ENCODE results near the gene BRD1. TPM values are rescaled to one million over a fixed set of nuclear protein-coding genes. Genes with fewer than 3 reads are reported as not detected.
"Not testable (repeated sequence)": the region's sequence is repeated elsewhere in the genome, so short reads cannot be mapped to it uniquely, and the experiment has no call there.

BRD1 gene
- total RNA-seq, 2 experiments from 2014 or later = 22.7 to 23.2 TPM

DNA sequence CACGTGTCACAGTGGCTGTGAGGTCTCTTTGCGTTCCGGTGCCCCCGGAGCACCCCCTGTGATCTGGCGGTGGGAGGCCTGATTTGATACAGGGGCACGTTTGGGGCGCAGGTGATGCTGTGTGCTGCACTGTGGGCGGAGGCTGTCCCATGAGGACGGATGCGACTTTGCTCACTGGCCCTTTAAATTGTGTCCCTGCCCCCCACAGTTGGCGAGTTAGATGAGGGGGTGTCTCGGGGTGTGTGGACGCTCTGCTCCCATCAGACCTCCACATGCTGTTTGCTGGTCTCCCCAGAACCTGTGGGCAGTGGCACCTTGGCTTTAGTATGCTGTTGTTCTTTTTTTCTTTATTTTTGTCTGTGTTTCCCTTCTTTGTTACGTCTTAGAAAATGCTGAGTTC lies 31.2 kb upstream of the BRD1 start:
- no peak for DNase-seq
- H3K27ac Mint-ChIP-seq = no peak overlapping the region
- H3K4me3 Mint-ChIP-seq = no peak overlapping the region
- no peaks in the 10 kb centered on the region for H3K27me3 Mint-ChIP-seq
- H3K9me3 Mint-ChIP-seq = no peaks in the 10 kb centered on the region
- peaks cover 53% of the 10 kb centered on the region for H3K4me1 Mint-ChIP-seq
- H3K36me3 Mint-ChIP-seq = peaks cover 8% of the 10 kb centered on the region

DNA sequence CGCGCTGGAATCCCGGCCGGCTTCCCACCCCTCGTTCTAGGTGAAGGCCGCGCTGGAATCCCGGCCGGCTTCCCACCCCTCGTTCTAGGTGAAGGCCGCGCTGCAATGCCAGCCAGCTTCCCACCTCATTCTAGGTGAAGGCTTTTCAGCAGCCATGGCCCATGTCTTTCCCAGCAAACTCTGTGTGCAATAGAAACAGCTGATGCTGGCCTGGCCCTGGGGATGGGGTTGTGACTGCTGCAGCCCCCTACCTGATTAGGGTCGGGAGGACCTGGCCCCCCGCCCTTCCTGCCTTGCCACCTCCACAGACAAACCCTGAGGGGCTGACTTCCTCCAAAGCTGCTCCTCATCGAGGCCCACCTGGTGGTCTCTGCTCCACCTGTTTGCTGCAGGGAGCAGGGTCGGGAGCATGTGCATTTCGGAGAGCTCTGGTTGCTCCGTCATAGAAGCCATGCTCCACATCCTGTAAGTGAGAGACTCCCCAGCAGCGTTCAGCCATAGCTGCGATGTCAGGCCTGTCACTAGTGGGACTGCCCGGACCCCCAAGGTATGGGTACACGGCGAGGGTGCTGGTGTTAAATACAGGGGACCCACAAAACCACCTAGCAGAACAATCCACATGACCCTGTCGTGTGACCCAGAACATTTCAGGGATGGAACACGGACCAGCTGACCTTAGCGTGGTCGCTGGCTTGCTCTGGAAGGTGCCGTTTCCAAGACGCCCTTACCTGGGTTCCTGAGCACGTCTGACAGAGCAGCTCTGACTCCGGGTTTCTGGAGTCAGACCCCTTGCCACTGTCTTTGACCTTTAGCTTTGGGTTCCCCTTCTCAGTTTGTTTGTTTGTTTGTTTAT lies 29.3 kb upstream of the BRD1 start:
- peaks cover 40% of the 10 kb centered on the region for H3K4me1 Mint-ChIP-seq
- no peaks in the 10 kb centered on the region for H3K9me3 Mint-ChIP-seq
- no peak overlapping the region for H3K27ac Mint-ChIP-seq
- H3K4me3 Mint-ChIP-seq = no peak overlapping the region
- H3K27me3 Mint-ChIP-seq = no peaks in the 10 kb centered on the region
- H3K36me3 Mint-ChIP-seq = peaks cover 3% of the 10 kb centered on the region
- DNase-seq = no peak

DNA sequence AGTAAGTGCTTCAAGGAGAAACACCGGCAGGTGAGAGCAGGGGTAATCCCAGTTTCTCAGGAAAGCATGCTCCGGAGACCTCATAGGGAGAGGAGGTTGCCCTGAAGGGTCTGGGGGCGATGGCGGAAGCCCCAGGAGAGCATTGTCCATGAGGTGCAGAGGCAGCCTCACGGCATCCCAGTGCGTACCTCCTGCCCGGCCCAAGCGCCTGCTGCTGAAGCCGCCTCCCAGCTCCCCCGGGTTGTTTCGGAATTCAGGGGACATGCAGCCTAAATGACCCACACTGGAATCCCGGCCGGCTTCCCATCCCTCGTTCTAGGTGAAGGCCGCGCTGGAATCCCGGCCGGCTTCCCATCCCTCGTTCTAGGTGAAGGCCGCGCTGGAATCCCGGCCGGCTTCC lies 28.7 kb upstream of the BRD1 start:
- H3K27ac Mint-ChIP-seq = no peak overlapping the region
- peaks cover 39% of the 10 kb centered on the region for H3K4me1 Mint-ChIP-seq
- H3K4me3 Mint-ChIP-seq = no peak overlapping the region
- H3K9me3 Mint-ChIP-seq = no peaks in the 10 kb centered on the region
- no peaks in the 10 kb centered on the region for H3K27me3 Mint-ChIP-seq
- peaks cover 3% of the 10 kb centered on the region for H3K36me3 Mint-ChIP-seq
- DNase-seq = no peak

DNA sequence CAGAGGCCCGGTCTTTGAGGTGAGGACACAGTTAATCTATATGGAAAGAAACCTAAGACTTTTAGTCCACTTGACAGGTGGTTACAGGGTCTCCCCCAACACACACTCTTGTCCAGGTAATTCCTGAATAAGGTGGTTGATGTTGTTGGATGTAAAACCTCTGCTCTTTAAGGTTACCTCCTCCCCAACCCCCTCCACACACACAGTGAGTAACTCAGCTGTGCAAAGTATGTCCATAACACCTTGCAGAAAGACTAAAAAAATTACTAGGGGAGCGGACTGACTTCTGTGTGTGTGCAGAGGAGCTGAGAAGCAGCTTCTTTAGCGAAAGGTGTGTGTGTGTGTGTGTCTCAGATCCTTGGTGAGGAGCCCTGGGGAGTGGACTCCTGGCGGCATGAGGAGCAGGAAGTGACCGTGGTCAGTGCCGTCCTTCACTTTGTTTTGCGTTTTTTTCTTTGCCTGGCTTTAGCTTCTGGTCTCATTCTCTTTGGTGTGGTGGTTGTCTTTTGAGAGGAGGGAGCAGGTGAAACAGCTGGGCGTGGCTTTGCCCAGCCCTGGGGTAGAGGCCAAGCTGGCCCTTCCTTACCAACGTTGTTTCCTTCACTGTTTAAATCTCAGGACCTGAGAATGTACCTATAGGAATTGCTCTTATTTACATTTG lies 27.7 kb upstream of the BRD1 start:
- Mint-ChIP-seq H3K4me1 (peaks cover 37% of the 10 kb centered on the region), H3K27me3 (peaks cover 10% of the 10 kb centered on the region)

DNA sequence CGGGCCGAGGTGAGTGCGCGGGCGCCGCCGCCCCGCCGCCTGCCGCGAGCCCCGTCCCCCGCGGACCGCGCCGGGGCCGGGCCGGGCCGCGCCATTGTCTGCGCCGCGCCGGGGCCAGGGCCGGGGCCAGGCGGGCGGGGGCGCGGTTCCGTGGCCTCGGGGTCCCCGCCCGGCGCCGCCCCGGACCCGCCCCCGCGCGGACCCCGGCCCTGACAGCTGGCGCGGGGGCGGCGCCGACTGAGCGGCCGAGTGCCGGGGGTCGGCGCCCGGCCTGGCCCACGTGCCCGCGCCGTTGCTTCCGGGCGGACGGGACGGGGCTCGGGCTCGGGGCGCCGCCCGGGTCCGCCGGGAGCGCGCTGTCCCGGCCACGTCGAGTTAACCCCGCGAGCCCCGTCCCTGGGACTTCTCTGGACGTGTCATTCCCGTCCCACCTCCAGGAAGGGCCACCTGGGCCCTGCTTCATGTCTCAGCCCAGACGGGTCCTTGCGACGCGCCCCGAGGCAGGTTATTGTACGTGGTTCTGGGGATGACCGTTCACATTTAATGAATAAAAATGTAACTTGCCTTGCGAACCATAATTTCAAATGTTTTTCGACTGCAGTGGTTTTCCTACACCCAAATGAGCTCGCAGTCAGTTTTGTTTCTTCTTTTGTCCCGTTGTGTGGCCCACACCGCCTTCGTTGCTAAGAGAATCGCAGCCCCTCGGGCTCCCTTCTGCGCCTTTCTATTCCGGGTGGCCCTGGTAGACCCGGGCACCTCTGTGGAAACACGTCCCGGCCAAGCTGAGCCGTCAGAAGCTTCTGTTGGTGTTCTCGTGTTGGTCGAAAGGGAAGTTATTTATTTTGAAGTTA lies 26.5 kb upstream of the BRD1 start:
- peaks cover 37% of the 10 kb centered on the region for H3K4me1 Mint-ChIP-seq
- H3K4me3 Mint-ChIP-seq = peak overlapping the region; percentile 97
- H3K27me3 Mint-ChIP-seq = peaks cover 17% of the 10 kb centered on the region
- peak; percentile 42 for DNase-seq
- H3K36me3 Mint-ChIP-seq = peaks cover 3% of the 10 kb centered on the region
- no peaks in the 10 kb centered on the region for H3K9me3 Mint-ChIP-seq
- H3K27ac Mint-ChIP-seq = peak overlapping the region; percentile 92

More for the DNA sequence above, 27.7 kb upstream of the BRD1 start:
- H3K9me3 Mint-ChIP-seq = no peaks in the 10 kb centered on the region
- H3K27ac Mint-ChIP-seq = peak overlapping the region; percentile 50
- no peak for DNase-seq
- H3K4me3 Mint-ChIP-seq = peak overlapping the region; percentile 97
- H3K36me3 Mint-ChIP-seq = peaks cover 3% of the 10 kb centered on the region

DNA sequence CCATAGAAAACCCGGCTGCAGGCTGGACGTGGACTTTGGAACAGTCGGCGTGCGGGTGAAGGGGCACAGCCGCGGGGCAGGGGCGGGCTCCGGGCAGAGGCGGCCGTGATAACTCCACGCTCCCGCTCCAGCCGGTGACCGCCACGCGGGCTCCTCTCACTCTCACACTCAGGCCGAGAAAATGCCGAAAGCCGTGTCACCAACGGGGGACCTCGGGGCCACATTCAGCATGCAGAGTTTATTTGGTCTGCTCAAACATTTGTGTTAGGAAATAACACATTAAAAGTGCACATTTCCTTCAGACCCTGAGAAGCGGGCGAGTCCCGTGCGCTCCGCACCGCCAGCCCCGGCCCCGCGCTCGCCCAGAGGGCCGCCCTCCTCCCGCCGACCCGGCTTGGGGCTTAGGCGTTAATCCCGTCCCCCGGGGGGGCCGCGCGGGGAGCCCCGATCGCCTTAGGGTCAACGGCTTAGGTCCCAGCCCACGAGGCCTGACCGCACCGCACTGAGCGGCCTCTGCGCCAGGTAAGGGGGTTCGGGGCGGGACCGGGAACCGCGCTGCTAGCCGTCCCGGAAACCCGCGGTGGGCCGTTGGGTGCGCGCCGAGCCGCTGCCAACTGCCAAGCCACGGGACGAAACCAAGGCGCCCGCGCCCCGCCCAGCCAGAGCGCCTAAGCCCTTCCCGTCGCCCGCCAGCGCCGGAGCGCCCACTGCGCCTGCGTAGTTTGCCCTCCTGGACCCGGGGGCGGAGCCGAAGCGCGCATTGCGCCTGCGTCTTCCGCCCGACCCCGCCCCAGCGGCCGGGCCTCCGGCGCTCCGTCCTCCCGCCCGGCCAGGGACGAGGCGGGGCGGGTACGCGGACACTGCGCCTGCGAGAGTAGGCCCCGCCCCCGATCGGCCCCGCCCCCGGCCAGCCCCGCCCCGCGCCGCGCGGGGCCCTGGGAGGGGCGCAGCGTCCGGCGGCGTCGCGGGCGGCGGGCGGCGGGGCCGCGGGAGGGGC lies 25.5 kb upstream of the BRD1 start, which contains the start of gene ZBED4:
Gene ZBED4 (plus strand): TSS at position 947 of the 997 bp plus-strand sequence. CDS start 29,819 bp downstream, outside the sequence.
- Mint-ChIP-seq H3K27me3 (peaks cover 19% of the 10 kb centered on the region), H3K4me3 (peak within 1 kb of the TSS; percentile 97), H3K27ac (peak within 1 kb of the TSS; percentile 92), H3K9me3 (no peaks in the 10 kb centered on the region), H3K4me1 (peaks cover 29% of the 10 kb centered on the region), H3K36me3 (no peaks in the 10 kb centered on the region)
- peak; percentile 100 for DNase-seq

DNA sequence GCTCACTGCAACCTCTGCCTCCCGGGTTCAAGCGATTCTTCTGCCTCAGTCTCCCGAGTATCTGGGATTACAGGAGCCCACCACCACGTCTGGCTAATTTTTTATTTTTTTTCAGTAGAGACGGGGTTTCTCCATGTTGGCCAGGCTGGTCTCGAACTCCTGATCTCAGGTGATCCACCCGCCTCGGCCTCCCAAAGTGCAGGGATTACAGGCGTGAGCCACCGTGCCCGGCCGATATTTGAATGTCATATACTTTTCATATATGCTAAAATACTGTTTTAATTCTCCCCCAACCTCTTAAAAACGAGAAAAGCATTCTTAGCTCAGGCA lies 24.9 kb upstream of the BRD1 start:
- not testable (repeated sequence) for H3K9me3 Mint-ChIP-seq, H3K36me3 Mint-ChIP-seq, DNase-seq
- peaks cover 25% of the 10 kb centered on the region for H3K27me3 Mint-ChIP-seq
- peak overlapping the region; percentile 68 for H3K4me3 Mint-ChIP-seq
- H3K27ac Mint-ChIP-seq = peak overlapping the region; percentile 20
- H3K4me1 Mint-ChIP-seq = peaks cover 27% of the 10 kb centered on the region

DNA sequence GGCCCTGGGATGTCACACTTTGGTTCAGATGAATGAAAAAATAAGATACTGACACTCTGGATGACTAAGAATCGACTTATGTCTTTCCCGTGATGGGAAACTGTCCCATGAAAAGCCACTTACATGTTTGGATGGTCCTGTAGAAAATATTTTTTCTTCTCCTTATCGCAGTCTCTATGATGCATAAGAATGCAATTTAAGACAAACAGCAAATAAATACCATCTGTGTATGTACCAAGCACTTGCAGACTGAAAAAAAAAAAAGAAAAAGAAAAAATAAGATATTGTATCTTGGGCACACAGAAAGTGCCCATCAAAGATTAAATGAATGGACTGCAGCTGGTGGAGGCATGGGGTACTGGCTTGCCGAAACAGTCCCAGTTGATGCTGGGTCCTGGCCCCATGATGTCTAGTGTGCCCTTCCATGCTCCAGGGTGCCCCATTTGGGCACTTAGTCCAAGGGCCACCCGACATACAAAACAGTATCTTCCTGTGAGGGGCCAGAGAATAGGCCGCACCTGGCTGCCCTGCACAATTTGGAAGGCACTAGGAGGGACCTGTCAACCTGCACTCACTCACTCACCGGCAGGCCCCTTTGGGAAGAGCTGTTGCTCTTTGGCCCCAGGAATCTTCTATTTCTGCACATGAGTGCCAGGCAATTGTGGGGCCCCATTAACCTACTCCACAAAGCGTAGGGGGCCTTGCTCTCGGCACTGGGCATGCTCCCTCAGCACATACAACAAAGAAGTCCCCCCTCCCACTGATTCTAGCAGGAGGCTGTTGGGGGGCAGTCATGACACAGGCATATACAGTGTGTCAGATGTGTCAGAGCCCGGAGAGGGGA lies 23.5 kb upstream of the BRD1 start:
- Mint-ChIP-seq H3K27ac (no peak overlapping the region), H3K9me3 (no peaks in the 10 kb centered on the region), H3K4me1 (peaks cover 20% of the 10 kb centered on the region), H3K36me3 (no peaks in the 10 kb centered on the region), H3K27me3 (peaks cover 25% of the 10 kb centered on the region), H3K4me3 (peak overlapping the region; percentile 33)
- no peak for DNase-seq

DNA sequence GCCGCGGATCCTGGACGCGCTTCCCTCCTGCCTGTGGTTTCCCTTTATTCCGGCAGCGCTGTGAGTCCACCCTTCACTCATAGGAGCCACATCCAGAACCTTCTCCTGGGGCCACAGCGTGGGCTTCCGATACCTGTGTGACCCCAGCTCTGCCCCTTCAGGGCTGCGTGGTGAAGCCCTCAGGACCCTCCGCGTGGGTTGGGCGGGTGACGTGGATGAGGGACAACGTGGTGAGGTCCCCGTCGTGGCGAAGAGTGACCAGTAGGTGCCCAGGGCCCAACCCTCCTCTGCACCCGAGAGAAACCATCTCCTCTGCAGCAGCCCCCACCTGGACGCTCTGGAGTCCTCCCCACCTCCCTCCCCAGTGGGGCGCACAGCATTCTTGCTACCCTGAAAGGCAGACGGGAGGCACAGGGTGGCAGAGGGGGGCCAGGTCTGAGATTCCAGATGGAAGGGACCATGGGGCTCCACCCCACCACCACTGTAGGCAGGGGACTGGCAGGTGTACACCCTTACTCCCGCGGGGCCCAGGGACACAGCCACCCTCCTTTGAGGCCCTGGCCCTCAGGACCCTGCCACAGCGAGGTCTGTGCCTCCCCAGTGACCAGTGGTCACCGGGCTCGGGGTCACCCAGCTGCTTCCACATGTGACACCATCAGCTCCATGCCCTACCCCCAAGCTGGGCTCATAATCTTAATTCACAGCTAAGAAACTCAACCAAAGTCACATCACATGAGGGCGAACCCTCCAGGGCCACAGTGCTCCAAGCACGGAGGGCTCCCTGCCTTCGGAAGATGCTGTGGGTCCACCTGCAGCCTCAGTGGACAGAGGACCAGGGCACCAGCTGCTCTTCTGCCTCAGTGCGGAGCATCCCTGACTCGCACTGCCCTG lies 22.6 kb upstream of the BRD1 start:
- no peak for DNase-seq
- peak overlapping the region; percentile 48 for H3K4me3 Mint-ChIP-seq
- H3K9me3 Mint-ChIP-seq = no peaks in the 10 kb centered on the region
- peaks cover 25% of the 10 kb centered on the region for H3K27me3 Mint-ChIP-seq
- no peak overlapping the region for H3K27ac Mint-ChIP-seq
- H3K36me3 Mint-ChIP-seq = no peaks in the 10 kb centered on the region
- peaks cover 11% of the 10 kb centered on the region for H3K4me1 Mint-ChIP-seq

DNA sequence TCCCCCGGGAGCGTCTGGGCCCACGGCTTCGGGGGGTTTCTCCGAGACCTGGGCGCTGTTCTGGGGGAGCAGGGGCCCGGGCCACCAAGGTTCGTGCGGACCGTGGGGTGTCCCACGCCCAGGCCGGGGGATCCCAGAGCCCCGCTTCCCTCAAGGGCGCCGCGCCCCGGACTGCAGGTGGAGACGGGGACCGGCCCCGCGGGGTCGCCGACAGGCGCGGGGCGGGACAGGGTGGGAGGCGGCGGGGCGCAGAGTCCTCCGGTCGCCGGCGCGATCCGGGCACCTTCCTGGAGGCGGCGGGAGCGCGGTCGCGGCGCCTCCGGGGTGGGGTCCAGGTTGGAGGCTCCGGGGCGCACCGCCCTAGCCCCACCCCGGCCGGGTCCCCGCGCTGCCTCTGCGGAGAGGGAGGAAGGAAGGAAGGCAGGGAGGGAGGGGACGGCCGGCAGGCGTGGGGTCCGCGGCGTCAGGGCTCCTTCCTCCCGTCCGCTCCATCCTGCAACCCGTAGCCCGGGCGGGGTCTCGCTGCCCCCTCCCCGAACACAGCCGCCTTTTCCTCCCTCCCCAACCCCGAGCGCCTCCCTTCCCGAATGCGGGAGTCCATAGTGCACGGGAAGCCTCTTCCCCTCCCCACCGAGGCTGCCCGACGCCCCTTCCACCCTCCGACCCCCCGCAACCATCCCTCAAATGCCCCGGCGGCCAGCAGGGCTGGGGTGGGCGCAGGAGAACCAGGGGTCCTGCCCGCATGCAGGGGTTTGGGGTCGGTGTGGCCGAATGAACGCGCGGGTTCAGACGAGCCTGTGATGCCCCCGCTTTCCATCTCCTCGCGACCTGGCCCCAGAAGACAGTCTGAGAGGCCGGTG lies 21.7 kb upstream of the BRD1 start:
- H3K9me3 Mint-ChIP-seq = no peaks in the 10 kb centered on the region
- H3K36me3 Mint-ChIP-seq = no peaks in the 10 kb centered on the region
- H3K27me3 Mint-ChIP-seq = peaks cover 25% of the 10 kb centered on the region
- no peak overlapping the region for H3K27ac Mint-ChIP-seq
- no peak for DNase-seq
- H3K4me3 Mint-ChIP-seq = peak overlapping the region; percentile 48
- peaks cover 4% of the 10 kb centered on the region for H3K4me1 Mint-ChIP-seq

DNA sequence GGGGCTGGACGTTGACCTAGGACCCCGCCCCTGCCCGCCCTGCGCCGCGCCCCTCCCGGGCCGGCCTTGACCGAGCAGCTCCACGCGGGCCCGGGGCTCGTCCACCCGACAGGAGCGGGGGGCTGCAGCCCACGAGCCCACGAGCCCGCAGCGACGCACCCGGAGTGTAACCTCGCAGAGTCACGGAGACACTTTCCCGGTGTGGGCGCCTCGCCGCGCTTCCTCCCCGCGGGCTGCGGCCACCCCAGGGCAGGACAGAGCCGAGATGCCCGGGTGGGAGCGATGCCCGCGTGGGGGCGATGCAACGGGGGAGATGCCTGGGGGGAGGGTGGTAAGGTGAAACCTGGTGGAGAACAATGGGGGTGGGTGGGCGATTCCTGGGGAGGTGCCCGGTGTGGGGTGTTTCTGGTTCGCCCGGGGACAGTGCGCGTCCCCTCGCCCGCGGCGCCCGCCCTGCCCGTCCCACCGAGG lies 21.1 kb upstream of the BRD1 start:
- Mint-ChIP-seq H3K4me3 (peak overlapping the region; percentile 14), H3K4me1 (peaks cover 4% of the 10 kb centered on the region), H3K9me3 (no peaks in the 10 kb centered on the region), H3K27ac (no peak overlapping the region), H3K27me3 (peaks cover 25% of the 10 kb centered on the region), H3K36me3 (no peaks in the 10 kb centered on the region)
- no peak for DNase-seq

Data from activated naive CD8-positive, alpha-beta T cell treated with anti-CD3 and anti-CD28 coated beads for 36 hours (primary cell).